ENCODE results near the gene AFMID. TPM values are rescaled to one million over a fixed set of nuclear protein-coding genes. Genes with fewer than 3 reads are reported as not detected.

Gene AFMID
- total RNA-seq, 1 donor from 2014 or later = 35.1 TPM

DNA sequence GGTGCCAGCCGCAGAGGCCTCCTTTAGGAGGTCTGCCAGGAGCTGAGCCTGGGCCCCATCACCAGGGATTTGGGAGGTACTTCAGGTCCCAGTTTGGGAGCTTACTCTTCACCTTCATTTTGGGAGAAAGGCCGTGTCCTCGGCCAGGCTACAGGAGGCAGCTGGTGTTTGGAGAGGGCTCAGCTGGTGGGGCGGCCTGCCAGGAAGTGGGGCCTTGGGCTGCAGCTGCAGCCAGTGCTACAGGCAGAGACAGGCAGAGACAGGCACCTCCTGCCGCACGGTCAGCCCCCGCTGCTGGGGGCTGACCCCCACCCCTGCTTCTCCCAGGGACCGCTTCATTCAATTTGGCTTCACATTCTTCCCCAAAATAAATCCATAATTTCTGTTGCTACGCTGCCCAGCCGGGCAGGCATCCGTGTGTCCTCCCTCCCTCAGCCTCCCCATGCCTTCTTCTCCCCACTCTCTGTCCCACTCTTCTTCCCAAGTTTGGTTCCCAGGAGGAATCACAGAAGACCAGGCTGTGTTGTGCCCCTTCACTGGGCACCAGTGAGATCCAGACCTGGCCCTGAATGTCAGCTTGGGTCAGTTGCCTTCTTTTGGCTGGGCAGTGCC lies 50.3 kb downstream of the AFMID start:
- Mint-ChIP-seq H3K4me3 (ENCODE audit: unreplicated experiment) (no peak overlapping the region), H3K4me1 (ENCODE audit: unreplicated experiment) (no peaks in the 10 kb centered on the region), H3K36me3 (ENCODE audit: unreplicated experiment) (no peaks in the 10 kb centered on the region), H3K27me3 (ENCODE audit: unreplicated experiment) (peaks cover 6% of the 10 kb centered on the region), H3K9me3 (ENCODE audit: unreplicated experiment) (no peaks in the 10 kb centered on the region), H3K27ac (ENCODE audit: unreplicated experiment) (no peak overlapping the region)
- TF ChIP-seq, protein P1, sequence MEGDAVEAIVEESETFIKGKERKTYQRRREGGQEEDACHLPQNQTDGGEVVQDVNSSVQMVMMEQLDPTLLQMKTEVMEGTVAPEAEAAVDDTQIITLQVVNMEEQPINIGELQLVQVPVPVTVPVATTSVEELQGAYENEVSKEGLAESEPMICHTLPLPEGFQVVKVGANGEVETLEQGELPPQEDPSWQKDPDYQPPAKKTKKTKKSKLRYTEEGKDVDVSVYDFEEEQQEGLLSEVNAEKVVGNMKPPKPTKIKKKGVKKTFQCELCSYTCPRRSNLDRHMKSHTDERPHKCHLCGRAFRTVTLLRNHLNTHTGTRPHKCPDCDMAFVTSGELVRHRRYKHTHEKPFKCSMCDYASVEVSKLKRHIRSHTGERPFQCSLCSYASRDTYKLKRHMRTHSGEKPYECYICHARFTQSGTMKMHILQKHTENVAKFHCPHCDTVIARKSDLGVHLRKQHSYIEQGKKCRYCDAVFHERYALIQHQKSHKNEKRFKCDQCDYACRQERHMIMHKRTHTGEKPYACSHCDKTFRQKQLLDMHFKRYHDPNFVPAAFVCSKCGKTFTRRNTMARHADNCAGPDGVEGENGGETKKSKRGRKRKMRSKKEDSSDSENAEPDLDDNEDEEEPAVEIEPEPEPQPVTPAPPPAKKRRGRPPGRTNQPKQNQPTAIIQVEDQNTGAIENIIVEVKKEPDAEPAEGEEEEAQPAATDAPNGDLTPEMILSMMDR (IDR thresholded peaks at IDR 0.05) = no peak
- no peak for DNase-seq (ENCODE audit: extremely low spot score, unreplicated experiment)

DNA sequence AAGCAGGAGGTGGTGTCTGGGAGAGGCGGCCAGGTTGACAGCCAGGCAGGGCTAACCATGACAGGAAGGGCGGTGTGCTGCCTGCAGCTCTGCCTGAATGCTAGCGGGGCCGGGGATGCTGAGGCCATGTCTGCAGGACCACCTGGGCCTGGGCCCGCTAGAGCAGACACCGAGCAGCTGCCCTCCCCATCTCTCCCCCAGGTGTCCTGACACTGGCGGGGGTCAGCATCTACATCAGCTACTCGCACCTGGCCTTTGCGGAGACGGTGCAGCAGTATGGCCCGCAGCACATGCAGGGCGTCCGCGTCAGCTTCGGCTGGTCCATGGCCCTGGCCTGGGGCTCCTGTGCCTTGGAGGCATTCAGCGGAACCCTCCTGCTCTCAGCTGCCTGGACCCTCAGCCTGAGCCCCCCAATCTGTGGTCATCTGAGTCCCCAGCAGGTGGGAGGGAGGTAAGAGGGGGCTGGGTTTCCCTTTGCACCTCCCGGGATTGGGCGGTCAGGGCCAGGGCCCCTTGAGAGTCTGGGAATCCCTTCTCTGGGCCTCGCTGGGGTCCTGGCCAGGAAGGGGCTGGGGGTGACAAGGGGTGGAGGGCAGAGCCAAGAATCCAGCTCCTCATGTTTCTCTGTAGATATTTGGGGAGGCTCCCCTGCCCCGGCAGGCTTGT lies 51.8 kb downstream of the AFMID start:
- DNase-seq (ENCODE audit: extremely low spot score, unreplicated experiment) = no peak
- H3K4me3 Mint-ChIP-seq (ENCODE audit: unreplicated experiment) = no peak overlapping the region
- H3K4me1 Mint-ChIP-seq (ENCODE audit: unreplicated experiment) = no peaks in the 10 kb centered on the region
- H3K36me3 Mint-ChIP-seq (ENCODE audit: unreplicated experiment) = no peaks in the 10 kb centered on the region
- H3K9me3 Mint-ChIP-seq (ENCODE audit: unreplicated experiment) = no peaks in the 10 kb centered on the region
- no peaks in the 10 kb centered on the region for H3K27me3 Mint-ChIP-seq (ENCODE audit: unreplicated experiment)
- no peak overlapping the region for H3K27ac Mint-ChIP-seq (ENCODE audit: unreplicated experiment)
- TF ChIP-seq, protein P1 (IDR thresholded peaks at IDR 0.05) = no peak

DNA sequence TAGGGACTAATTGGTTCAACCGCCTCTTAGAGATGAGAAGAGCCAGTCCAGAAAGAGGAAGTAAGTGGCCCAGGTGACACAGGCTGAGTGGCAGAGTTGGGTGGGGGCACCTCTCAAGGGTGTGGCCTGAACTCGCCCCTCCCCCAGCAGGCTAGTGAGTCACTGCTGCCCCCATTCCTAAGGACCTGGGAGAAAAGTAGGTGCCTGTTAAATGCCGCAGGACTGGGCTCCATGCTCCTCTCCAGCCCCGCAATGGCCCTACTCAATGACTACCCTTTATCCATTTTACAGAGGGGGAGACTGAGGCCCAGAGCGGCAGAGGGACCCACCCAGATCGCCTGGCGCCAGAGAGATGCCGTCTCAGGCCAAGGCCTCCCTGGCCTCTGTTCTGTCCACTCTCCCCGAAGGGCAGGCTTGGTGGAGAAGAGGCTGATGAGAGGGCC lies 52.3 kb downstream of the AFMID start:
- no peak for DNase-seq (ENCODE audit: extremely low spot score, unreplicated experiment)
- TF ChIP-seq, protein P1 (IDR thresholded peaks at IDR 0.05) = no peak
- Mint-ChIP-seq H3K36me3 (ENCODE audit: unreplicated experiment) (no peaks in the 10 kb centered on the region), H3K9me3 (ENCODE audit: unreplicated experiment) (no peaks in the 10 kb centered on the region), H3K4me1 (ENCODE audit: unreplicated experiment) (peaks cover 3% of the 10 kb centered on the region), H3K27me3 (ENCODE audit: unreplicated experiment) (no peaks in the 10 kb centered on the region), H3K27ac (ENCODE audit: unreplicated experiment) (no peak overlapping the region), H3K4me3 (ENCODE audit: unreplicated experiment) (no peak overlapping the region)

DNA sequence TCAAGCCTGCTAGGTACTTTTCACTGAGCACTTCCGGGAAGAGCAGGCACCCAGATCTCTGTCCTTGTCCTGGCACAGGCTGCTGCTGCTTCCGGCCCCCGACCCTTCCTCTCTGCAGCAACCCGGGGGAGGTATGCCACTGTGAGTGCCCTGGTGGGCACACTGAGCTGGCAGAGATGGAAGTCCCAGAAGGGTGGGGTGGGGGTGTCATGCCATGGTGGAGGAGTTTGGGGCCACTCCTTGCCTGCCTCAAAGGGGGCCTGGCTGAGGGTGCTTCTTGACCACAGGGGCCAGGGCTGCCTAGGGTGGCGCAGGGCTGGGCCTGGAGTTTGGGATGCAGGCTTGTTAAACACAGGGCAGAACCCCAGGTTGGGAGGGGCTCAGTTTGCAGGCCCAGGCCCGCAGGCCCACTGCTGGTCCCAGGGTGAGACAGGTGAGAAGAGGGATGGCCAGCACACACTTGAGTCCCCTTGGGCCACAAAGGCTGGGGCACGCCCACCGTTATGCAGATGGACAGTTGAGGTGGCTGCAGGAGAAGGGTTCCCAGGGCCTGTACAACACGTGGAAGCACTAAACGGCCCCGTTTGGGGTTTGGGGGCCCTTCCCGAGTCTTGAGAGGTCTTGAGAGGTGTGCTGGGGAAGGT lies 53.0 kb downstream of the AFMID start:
- Mint-ChIP-seq H3K4me1 (ENCODE audit: unreplicated experiment) (peaks cover 3% of the 10 kb centered on the region), H3K36me3 (ENCODE audit: unreplicated experiment) (no peaks in the 10 kb centered on the region), H3K9me3 (ENCODE audit: unreplicated experiment) (no peaks in the 10 kb centered on the region), H3K4me3 (ENCODE audit: unreplicated experiment) (no peak overlapping the region), H3K27me3 (ENCODE audit: unreplicated experiment) (no peaks in the 10 kb centered on the region), H3K27ac (ENCODE audit: unreplicated experiment) (no peak overlapping the region)
- no peak for DNase-seq (ENCODE audit: extremely low spot score, unreplicated experiment)
- TF ChIP-seq, protein P1 (IDR thresholded peaks at IDR 0.05) = no peak

DNA sequence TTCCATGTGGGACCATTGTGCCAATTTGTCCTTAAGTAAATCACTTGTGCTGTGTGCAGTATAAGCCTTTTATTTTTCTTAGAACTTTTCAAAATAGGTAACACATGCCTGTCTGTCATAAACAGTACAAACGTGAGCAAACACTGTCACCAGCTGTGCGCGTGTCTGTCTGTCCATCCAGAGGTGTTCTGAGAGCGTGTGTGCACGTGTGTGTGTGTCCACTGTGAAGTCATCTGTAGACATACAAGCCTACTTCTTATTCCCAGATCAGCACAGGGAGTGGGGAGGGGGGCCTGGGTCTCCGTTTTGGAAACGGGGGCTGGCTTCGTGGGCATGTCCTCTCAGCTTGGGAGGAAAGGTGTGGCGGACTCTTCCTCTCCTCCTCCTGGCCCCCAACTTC lies 53.7 kb downstream of the AFMID start:
- no peak overlapping the region for H3K27ac Mint-ChIP-seq (ENCODE audit: unreplicated experiment)
- H3K27me3 Mint-ChIP-seq (ENCODE audit: unreplicated experiment) = no peaks in the 10 kb centered on the region
- H3K4me1 Mint-ChIP-seq (ENCODE audit: unreplicated experiment) = peaks cover 3% of the 10 kb centered on the region
- H3K9me3 Mint-ChIP-seq (ENCODE audit: unreplicated experiment) = peaks cover 5% of the 10 kb centered on the region
- no peak overlapping the region for H3K4me3 Mint-ChIP-seq (ENCODE audit: unreplicated experiment)
- no peaks in the 10 kb centered on the region for H3K36me3 Mint-ChIP-seq (ENCODE audit: unreplicated experiment)
- TF ChIP-seq, protein P1 (IDR thresholded peaks at IDR 0.05) = no peak
- no peak for DNase-seq (ENCODE audit: extremely low spot score, unreplicated experiment)

Measured in osteocyte (in vitro differentiated cells).